GM12891 (cell line): ENCODE data around the gene C1orf53.

Source experiments
- POLR2A ChIP-seq: IDR thresholded peaks from 2 replicates; pipeline ENCODE4 v1.6.1; 2011; ENCODE audit warnings: low read depth, low read length, control low read depth
- POLR2AphosphoS5 ChIP-seq: IDR thresholded peaks from 2 replicates; pipeline ENCODE4 v1.6.1; 2011; ENCODE audit warnings: low read depth, low read length, control low read depth

DNA sequence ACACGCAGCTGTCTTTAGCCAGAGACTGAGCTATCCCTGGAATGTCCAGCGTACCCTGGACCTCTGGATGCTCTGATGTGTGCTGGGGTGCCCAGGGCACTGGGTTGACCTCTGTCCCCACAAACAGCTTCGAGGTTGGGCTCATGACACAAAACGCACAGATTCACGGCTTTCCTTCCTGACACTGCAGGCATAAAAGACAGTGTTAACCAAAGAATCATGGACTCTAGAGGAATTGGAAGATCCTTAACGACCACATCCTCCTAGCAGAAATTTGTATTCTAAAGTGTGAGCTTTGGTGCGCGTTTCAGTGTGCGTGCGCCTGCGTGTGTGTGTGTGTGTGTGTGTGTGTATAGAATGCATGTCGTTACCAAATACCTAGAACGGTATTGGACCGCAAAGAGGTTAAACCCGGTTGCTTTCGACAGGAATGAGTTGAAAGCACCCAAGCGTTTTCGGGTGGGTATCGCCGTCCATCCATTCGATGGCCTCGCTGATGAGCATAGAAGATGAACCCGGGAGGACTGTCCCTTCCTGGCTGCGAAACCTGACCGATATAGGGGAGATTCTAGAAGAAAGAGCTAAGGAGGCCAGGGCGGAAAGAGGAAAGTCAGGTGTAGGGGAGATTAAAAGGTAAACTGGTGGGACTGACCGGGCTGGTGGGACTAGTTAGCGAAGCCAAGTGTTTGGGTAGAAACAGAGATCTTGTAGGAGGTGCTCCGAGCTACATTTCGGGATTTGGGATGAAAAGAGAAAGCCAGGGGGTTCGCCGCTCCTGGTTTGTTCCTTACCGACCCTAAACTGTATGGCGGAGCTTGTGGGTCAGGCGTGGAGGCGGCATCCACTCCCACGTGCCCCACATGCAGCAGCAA is 7.9 kb downstream of the C1orf53 start:
- TF ChIP-seq POLR2A (no peak), POLR2AphosphoS5 (no peak)
